ENCODE measurements around the gene NEK1. TPM values are rescaled to one million over a fixed set of nuclear protein-coding genes. Genes with fewer than 3 reads are reported as not detected.
A peak's percentile ranks its signal among the peaks of the same experiment; 100 is the strongest.
"Not testable (repeated sequence)": the region's sequence is repeated elsewhere in the genome, so short reads cannot be mapped to it uniquely, and the experiment has no call there.

Gene NEK1
- total RNA-seq, 1 experiment from 2014 or later, result 10.3 TPM

DNA sequence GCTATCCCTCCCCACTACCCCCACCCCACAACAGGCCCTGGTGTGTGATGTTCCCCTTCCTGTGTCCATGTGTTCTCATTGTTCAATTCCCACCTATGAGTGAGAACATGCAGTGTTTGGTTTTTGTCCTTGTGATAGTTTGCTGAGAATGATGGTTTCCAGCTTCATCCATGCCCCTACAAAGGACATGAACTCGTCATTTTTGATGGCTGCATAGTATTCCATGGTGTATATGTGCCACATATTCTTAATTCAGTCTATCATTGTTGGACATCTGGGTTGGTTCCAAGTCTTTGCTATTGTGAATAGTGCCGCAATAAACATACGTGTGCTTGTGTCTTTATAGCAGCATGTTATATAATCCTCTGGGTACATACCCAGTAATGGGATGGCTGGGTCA is 118.1 kb downstream of the NEK1 start:
- H3K4me3 Mint-ChIP-seq; ATAC-seq; POLR2A ChIA-PET; H3K4me1 Mint-ChIP-seq; H3K27me3 Mint-ChIP-seq (ENCODE audit: low read depth); DNase-seq (ENCODE audit: low spot score); CTCF ChIA-PET; H3K27ac Mint-ChIP-seq: not testable (repeated sequence)
- Mint-ChIP-seq H3K36me3 (peaks cover 23% of the 10 kb centered on the region), H3K9me3 (peaks cover 46% of the 10 kb centered on the region)

DNA sequence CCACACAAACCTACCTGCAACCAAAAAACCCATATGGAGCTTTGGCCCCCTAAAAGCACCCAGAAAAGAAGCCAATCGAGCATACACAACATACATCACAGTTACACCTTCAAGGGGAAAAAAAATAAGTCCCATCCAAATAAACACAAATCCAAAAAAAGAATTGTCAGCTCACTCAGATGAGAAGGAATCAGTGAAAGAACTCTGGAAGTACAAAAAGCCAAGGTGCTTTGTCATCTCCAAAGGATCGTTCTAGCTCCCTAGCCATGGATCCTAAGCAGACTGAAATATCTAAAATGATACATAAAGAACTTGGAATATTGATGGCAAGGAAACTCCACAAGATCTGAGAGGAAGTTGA is 119.2 kb downstream of the NEK1 start:
- ChIA-PET POLR2A (no interaction called here), CTCF (interaction anchor here (0.6 to 1.4 kb wide), 7 partner anchors 12 to 572 kb away, joined by 3 to 12 read pairs (median 4); partner anchors contain the start of gene CBR4)
- no peak overlapping the region for H3K4me3 Mint-ChIP-seq
- no peak overlapping the region for H3K27ac Mint-ChIP-seq
- DNase-seq (ENCODE audit: low spot score) (no peak), ATAC-seq (no peak)
- H3K9me3 Mint-ChIP-seq, result peaks cover 37% of the 10 kb centered on the region
- TF ChIP-seq ZBTB21 (CRISPR knock-in tag; IDR thresholded peaks at IDR 0.05; ENCODE audit: borderline replicate concordance) (no peak), NFE2L1 (CRISPR knock-in tag; IDR thresholded peaks at IDR 0.05) (no peak), GTF2I (CRISPR knock-in tag; conservative IDR thresholded peaks at IDR 0.05) (no peak), NR1H2 (CRISPR knock-in tag; IDR thresholded peaks at IDR 0.05) (no peak)
- TF ChIP-seq, protein P1, sequence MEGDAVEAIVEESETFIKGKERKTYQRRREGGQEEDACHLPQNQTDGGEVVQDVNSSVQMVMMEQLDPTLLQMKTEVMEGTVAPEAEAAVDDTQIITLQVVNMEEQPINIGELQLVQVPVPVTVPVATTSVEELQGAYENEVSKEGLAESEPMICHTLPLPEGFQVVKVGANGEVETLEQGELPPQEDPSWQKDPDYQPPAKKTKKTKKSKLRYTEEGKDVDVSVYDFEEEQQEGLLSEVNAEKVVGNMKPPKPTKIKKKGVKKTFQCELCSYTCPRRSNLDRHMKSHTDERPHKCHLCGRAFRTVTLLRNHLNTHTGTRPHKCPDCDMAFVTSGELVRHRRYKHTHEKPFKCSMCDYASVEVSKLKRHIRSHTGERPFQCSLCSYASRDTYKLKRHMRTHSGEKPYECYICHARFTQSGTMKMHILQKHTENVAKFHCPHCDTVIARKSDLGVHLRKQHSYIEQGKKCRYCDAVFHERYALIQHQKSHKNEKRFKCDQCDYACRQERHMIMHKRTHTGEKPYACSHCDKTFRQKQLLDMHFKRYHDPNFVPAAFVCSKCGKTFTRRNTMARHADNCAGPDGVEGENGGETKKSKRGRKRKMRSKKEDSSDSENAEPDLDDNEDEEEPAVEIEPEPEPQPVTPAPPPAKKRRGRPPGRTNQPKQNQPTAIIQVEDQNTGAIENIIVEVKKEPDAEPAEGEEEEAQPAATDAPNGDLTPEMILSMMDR (IDR thresholded peaks at IDR 0.05), result peak; percentile 1; the same call in 1 of the 2 replicates
- no peaks in the 10 kb centered on the region for H3K4me1 Mint-ChIP-seq
- H3K36me3 Mint-ChIP-seq, result peaks cover 13% of the 10 kb centered on the region
- no peaks in the 10 kb centered on the region for H3K27me3 Mint-ChIP-seq (ENCODE audit: low read depth)

DNA sequence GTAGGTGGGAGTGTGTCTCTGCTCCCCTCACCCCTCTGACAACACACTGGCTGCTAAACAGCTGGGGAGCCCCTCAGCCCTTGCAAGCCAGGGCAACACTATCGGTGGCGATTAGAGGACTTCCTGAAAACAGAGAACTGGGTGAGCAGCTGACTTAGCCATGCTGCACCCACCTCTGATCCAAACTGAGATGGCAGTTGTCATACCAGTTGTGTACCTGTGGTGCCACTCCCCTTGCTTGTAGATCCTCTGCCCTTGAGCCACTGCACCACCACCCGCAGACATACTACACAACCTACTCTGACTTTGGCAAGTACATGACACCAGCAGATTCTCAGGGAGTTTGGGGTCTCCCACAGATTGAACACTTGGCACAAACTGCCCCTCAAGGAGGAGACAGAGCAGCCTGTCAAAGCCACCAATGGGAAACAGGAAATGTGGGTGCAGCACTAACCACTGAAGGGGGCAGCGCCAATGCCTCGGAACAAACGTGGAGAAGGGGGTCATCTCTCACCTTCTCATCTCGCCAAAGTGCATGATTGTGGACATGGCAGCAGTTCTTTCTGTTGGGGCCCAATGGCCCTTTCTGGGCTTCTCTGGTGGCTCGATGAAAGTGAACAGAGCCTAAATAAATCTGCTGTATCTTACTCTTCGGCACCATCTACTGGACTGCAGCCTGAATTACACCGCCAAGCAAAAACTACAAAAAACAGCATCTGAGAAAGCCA is 119.8 kb downstream of the NEK1 start:
- no peak overlapping the region for H3K27ac Mint-ChIP-seq
- ChIA-PET CTCF (interaction anchor here (0.6 to 1.4 kb wide), 6 partner anchors 11 to 571 kb away, joined by 3 to 12 read pairs (median 5); partner anchors contain the start of gene CBR4), POLR2A (no interaction called here)
- H3K36me3 Mint-ChIP-seq, result peaks cover 10% of the 10 kb centered on the region
- ATAC-seq, result peak; percentile 81
- no peaks in the 10 kb centered on the region for H3K27me3 Mint-ChIP-seq (ENCODE audit: low read depth)
- no peak overlapping the region for H3K4me3 Mint-ChIP-seq
- H3K9me3 Mint-ChIP-seq, result peaks cover 31% of the 10 kb centered on the region
- no peaks in the 10 kb centered on the region for H3K4me1 Mint-ChIP-seq
- DNase-seq (ENCODE audit: low spot score), result peak; percentile 27
- TF ChIP-seq NR3C1 (CRISPR knock-in tag; conservative IDR thresholded peaks at IDR 0.05; ENCODE audit: low read depth), result no peak
- TF ChIP-seq, protein P1 (IDR thresholded peaks at IDR 0.05), result peak; percentile 74

DNA sequence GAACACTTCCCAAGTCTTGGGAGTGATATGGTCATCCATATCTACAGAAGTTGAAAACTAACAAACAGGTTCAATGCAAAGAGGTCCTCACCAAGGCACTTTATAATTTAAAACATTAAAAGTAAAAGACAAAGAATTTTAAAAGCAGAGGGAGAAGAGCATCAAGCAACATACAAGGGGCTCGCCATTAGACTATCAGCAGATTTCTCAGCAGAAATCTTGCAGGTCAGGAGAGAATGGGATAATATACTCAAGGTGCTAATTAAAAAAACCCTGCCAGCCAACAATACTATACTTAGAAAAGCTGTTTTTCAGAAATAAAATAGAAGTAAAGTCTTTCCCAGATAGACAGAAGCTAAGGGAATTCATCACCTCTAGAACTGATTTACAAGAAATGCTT is 121.2 kb downstream of the NEK1 start:
- no peaks in the 10 kb centered on the region for H3K4me1 Mint-ChIP-seq
- CTCF ChIA-PET, result no interaction called here
- TF ChIP-seq CREB1 (CRISPR knock-in tag; IDR thresholded peaks at IDR 0.05) (no peak), FOXP1 (CRISPR knock-in tag; IDR thresholded peaks at IDR 0.05; ENCODE audit: borderline replicate concordance) (no peak), IRF2 (CRISPR knock-in tag; IDR thresholded peaks at IDR 0.05; ENCODE audit: borderline replicate concordance, low read depth) (no peak), ETV6 (CRISPR knock-in tag; IDR thresholded peaks at IDR 0.05) (no peak), NFE2L1 (CRISPR knock-in tag; IDR thresholded peaks at IDR 0.05) (no peak), MYBL2 (CRISPR knock-in tag; IDR thresholded peaks at IDR 0.05) (no peak), TEAD4 (CRISPR knock-in tag; IDR thresholded peaks at IDR 0.05) (no peak), ZNF263 (CRISPR knock-in tag; IDR thresholded peaks at IDR 0.05; ENCODE audit: low read depth) (no peak), GTF2I (CRISPR knock-in tag; conservative IDR thresholded peaks at IDR 0.05) (no peak), FOXJ3 (CRISPR knock-in tag; IDR thresholded peaks at IDR 0.05; ENCODE audit: borderline replicate concordance) (no peak), ZNF121 (CRISPR knock-in tag; IDR thresholded peaks at IDR 0.05) (no peak)
- TF ChIP-seq, protein P1 (IDR thresholded peaks at IDR 0.05), result no peak
- TF ChIP-seq, protein P2, sequence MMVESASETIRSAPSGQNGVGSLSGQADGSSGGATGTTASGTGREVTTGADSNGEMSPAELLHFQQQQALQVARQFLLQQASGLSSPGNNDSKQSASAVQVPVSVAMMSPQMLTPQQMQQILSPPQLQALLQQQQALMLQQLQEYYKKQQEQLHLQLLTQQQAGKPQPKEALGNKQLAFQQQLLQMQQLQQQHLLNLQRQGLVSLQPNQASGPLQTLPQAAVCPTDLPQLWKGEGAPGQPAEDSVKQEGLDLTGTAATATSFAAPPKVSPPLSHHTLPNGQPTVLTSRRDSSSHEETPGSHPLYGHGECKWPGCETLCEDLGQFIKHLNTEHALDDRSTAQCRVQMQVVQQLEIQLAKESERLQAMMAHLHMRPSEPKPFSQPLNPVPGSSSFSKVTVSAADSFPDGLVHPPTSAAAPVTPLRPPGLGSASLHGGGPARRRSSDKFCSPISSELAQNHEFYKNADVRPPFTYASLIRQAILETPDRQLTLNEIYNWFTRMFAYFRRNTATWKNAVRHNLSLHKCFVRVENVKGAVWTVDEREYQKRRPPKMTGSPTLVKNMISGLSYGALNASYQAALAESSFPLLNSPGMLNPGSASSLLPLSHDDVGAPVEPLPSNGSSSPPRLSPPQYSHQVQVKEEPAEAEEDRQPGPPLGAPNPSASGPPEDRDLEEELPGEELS (CRISPR knock-in tag; IDR thresholded peaks at IDR 0.05), result no peak
- TF ChIP-seq, protein P3, sequence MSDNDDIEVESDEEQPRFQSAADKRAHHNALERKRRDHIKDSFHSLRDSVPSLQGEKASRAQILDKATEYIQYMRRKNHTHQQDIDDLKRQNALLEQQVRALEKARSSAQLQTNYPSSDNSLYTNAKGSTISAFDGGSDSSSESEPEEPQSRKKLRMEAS (CRISPR knock-in tag; IDR thresholded peaks at IDR 0.05), result no peak
- TF ChIP-seq, protein P4, sequence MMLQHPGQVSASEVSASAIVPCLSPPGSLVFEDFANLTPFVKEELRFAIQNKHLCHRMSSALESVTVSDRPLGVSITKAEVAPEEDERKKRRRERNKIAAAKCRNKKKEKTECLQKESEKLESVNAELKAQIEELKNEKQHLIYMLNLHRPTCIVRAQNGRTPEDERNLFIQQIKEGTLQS (CRISPR knock-in tag; conservative IDR thresholded peaks at IDR 0.05), result no peak

More for the DNA sequence above, 121.2 kb downstream of the NEK1 start:
- POLR2A ChIA-PET, result interaction anchor here (0.7 kb wide), 1 partner anchor 40 kb away, joined by 13 read pairs; no protein-coding TSS in a partner anchor
- H3K27ac Mint-ChIP-seq, result no peak overlapping the region
- peaks cover 26% of the 10 kb centered on the region for H3K9me3 Mint-ChIP-seq
- no peak for ATAC-seq
- no peak for DNase-seq (ENCODE audit: low spot score)
- H3K36me3 Mint-ChIP-seq, result peaks cover 6% of the 10 kb centered on the region
- H3K27me3 Mint-ChIP-seq (ENCODE audit: low read depth), result no peaks in the 10 kb centered on the region
- no peak overlapping the region for H3K4me3 Mint-ChIP-seq
